Body of pancreas (tissue), 4 donors: ENCODE data around the gene PNPT1.
"Not testable (repeated sequence)": the region's sequence is repeated elsewhere in the genome, so short reads cannot be mapped to it uniquely, and the experiment has no call there.

Source experiments
- POLR2A ChIP-seq, 3 donors: fragments of 450-650 bp; IDR thresholded peaks; one replicate each; pipeline ENCODE4 v1.6.1; 2016; ENCODE audit warnings: antibody characterized with exemption in 3 of 3, mild to moderate bottlenecking in 2 of 3
- TF ChIP-seq, protein P1 (sequence below), 7 experiments: fragments of 450-650 bp in 4 of 7; fragments of 200-600 bp in 3 of 7; sonication (generic) in 3 of 7; IDR thresholded peaks; one replicate each; pipeline ENCODE4 v1.5.1; 2016 to 2019; ENCODE audit warnings: antibody characterized with exemption in 7 of 7

DNA sequence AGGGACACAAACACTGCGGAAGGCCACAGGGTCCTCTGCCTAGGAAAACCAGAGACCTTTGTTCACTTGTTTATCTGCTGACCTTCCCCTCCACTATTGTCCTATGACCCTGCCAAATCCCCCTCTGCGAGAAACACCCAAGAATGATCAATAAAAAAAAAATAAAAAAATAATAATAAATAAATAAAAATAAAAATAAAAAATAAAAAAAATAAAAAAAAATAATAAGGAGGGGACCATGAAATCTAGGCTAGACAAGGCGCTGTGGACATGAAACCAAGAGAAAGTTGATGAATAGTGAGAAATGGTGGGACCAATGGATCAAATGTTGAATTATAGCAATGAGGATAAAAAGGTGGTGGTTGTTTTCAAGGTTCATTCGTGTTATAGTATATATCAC lies 12.6 kb upstream of the PNPT1 start:
- TF ChIP-seq, protein P1, sequence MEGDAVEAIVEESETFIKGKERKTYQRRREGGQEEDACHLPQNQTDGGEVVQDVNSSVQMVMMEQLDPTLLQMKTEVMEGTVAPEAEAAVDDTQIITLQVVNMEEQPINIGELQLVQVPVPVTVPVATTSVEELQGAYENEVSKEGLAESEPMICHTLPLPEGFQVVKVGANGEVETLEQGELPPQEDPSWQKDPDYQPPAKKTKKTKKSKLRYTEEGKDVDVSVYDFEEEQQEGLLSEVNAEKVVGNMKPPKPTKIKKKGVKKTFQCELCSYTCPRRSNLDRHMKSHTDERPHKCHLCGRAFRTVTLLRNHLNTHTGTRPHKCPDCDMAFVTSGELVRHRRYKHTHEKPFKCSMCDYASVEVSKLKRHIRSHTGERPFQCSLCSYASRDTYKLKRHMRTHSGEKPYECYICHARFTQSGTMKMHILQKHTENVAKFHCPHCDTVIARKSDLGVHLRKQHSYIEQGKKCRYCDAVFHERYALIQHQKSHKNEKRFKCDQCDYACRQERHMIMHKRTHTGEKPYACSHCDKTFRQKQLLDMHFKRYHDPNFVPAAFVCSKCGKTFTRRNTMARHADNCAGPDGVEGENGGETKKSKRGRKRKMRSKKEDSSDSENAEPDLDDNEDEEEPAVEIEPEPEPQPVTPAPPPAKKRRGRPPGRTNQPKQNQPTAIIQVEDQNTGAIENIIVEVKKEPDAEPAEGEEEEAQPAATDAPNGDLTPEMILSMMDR (IDR thresholded peaks at IDR 0.05): not testable (repeated sequence)
- TF ChIP-seq POLR2A (IDR thresholded peaks at IDR 0.05): not testable (repeated sequence)
